ENCODE data around the gene SLC43A2.
A peak's percentile ranks its signal among the peaks of the same experiment; 100 is the strongest.

GRCh38 chr17:1627982-1628855 lies at the start of gene SLC43A2:
- TF ChIP-seq TAF1 (IDR thresholded peaks at IDR 0.05; ENCODE audit: low read depth, low read length) (no peak), POLR2AphosphoS5 (IDR thresholded peaks at IDR 0.05; ENCODE audit: low read depth, low read length) (no peak), POLR2A (IDR thresholded peaks at IDR 0.05; ENCODE audit: low read depth, low read length) (no peak), PAX5 (IDR thresholded peaks at IDR 0.05; ENCODE audit: insufficient read depth, low read length, severe bottlenecking) (no peak), SPI1 (IDR thresholded peaks at IDR 0.05; ENCODE audit: low read depth, low read length) (peak; percentile 9; the same call in 1 of the 2 replicates)
